ENCODE data around the gene TBC1D12.

GRCh38 chr10:94483970-94484369 lies 81.6 kb downstream of the TBC1D12 start:
- TF ChIP-seq POLR2AphosphoS5 (IDR thresholded peaks at IDR 0.05) (no peak), POLR2A (IDR thresholded peaks at IDR 0.05) (no peak), EP300 (IDR thresholded peaks at IDR 0.05) (no peak)
- TF ChIP-seq, protein P1, sequence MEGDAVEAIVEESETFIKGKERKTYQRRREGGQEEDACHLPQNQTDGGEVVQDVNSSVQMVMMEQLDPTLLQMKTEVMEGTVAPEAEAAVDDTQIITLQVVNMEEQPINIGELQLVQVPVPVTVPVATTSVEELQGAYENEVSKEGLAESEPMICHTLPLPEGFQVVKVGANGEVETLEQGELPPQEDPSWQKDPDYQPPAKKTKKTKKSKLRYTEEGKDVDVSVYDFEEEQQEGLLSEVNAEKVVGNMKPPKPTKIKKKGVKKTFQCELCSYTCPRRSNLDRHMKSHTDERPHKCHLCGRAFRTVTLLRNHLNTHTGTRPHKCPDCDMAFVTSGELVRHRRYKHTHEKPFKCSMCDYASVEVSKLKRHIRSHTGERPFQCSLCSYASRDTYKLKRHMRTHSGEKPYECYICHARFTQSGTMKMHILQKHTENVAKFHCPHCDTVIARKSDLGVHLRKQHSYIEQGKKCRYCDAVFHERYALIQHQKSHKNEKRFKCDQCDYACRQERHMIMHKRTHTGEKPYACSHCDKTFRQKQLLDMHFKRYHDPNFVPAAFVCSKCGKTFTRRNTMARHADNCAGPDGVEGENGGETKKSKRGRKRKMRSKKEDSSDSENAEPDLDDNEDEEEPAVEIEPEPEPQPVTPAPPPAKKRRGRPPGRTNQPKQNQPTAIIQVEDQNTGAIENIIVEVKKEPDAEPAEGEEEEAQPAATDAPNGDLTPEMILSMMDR (IDR thresholded peaks at IDR 0.05) = no peak

Data from stomach (tissue), 4 donors.